ENCODE results near the gene SENP6. TPM values are rescaled to one million over a fixed set of nuclear protein-coding genes. Genes with fewer than 3 reads are reported as not detected.

Gene SENP6
- total RNA-seq, 1 donor from 2014 or later, result 159 TPM

DNA sequence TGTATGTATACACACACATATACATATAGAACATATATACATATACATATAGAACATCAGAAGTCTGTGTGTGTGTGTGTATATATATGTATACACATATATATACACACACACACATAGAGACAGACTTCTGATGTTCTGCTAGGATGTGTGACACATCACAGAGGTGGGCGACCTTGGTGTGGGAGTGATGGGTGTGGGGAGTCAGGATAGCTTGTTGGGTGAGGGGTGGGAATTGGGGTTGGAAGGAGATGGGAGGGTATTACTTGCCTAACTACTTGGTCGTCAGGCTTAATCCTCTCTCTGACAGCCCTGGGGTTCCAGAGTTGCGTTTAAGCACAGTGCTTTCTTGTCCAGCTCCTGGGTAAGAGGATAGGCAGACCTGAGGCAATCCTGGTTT, 155.6 kb downstream of the SENP6 start:
- H3K36me3 Mint-ChIP-seq, result peaks cover 5% of the 10 kb centered on the region
- peaks cover 31% of the 10 kb centered on the region for H3K4me1 Mint-ChIP-seq
- no peak overlapping the region for H3K4me3 Mint-ChIP-seq
- no peak overlapping the region for H3K27ac Mint-ChIP-seq
- H3K9me3 Mint-ChIP-seq, result no peaks in the 10 kb centered on the region
- TF ChIP-seq CTCF (IDR thresholded peaks at IDR 0.05; ENCODE audit: unreplicated experiment), result no peak
- DNase-seq (ENCODE audit: low spot score in 2 of 2, unreplicated experiment in 2 of 2), result no peak
- H3K27me3 Mint-ChIP-seq (ENCODE audit: low read depth), result no peaks in the 10 kb centered on the region

GRCh38 chr6:75758061-75758460, 156.4 kb downstream of the SENP6 start:
- no peaks in the 10 kb centered on the region for H3K9me3 Mint-ChIP-seq
- no peak for TF ChIP-seq CTCF (IDR thresholded peaks at IDR 0.05; ENCODE audit: unreplicated experiment)
- H3K4me3 Mint-ChIP-seq, result no peak overlapping the region

DNA sequence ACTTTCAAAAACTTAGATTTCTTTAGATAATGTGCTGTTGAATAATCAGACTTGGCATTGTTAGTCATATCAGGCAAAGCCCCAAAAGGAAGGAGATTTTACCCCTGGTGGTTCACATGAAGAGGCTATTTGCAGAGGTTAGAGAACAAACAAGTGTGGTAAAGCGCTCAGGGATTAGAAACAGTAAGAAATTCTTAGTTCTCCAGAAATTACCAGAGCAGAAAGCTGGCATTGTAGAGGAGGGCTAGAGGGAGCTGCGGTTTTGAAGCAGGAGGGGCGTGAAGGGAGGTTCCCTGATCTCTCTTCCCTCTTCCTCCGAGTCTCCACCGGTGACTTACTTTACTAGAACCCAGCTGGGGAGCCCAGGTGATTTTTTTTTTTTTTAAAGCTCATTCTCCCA, 157.5 kb downstream of the SENP6 start:
- H3K9me3 Mint-ChIP-seq, result no peaks in the 10 kb centered on the region
- H3K4me3 Mint-ChIP-seq, result no peak overlapping the region
- H3K36me3 Mint-ChIP-seq, result peaks cover 9% of the 10 kb centered on the region
- no peak overlapping the region for H3K27ac Mint-ChIP-seq
- TF ChIP-seq CTCF (IDR thresholded peaks at IDR 0.05; ENCODE audit: unreplicated experiment), result no peak
- H3K27me3 Mint-ChIP-seq (ENCODE audit: low read depth), result no peaks in the 10 kb centered on the region
- peaks cover 22% of the 10 kb centered on the region for H3K4me1 Mint-ChIP-seq
- no peak for DNase-seq (ENCODE audit: low spot score in 2 of 2, unreplicated experiment in 2 of 2)

More at GRCh38 chr6:75758061-75758460, 156.4 kb downstream of the SENP6 start:
- Mint-ChIP-seq H3K36me3 (peaks cover 5% of the 10 kb centered on the region), H3K4me1 (peaks cover 24% of the 10 kb centered on the region), H3K27me3 (ENCODE audit: low read depth) (no peaks in the 10 kb centered on the region), H3K27ac (no peak overlapping the region)
- DNase-seq (ENCODE audit: low spot score in 2 of 2, unreplicated experiment in 2 of 2), result no peak

GRCh38 chr6:75760320-75760719, 158.6 kb downstream of the SENP6 start:
- no peak overlapping the region for H3K4me3 Mint-ChIP-seq
- peaks cover 20% of the 10 kb centered on the region for H3K4me1 Mint-ChIP-seq
- TF ChIP-seq CTCF (IDR thresholded peaks at IDR 0.05; ENCODE audit: unreplicated experiment), result no peak
- DNase-seq (ENCODE audit: low spot score in 2 of 2, unreplicated experiment in 2 of 2), result no peak
- peaks cover 9% of the 10 kb centered on the region for H3K36me3 Mint-ChIP-seq
- no peaks in the 10 kb centered on the region for H3K9me3 Mint-ChIP-seq
- no peaks in the 10 kb centered on the region for H3K27me3 Mint-ChIP-seq (ENCODE audit: low read depth)
- peak overlapping the region; percentile 19 for H3K27ac Mint-ChIP-seq

- Mint-ChIP-seq H3K4me3 (no peak overlapping the region), H3K4me1 (peaks cover 20% of the 10 kb centered on the region), H3K27me3 (ENCODE audit: low read depth) (no peaks in the 10 kb centered on the region), H3K27ac (no peak overlapping the region), H3K9me3 (no peaks in the 10 kb centered on the region), H3K36me3 (peaks cover 9% of the 10 kb centered on the region)
- no peak for TF ChIP-seq CTCF (IDR thresholded peaks at IDR 0.05; ENCODE audit: unreplicated experiment)
- DNase-seq (ENCODE audit: low spot score in 2 of 2, unreplicated experiment in 2 of 2), result no peak
Measured at GRCh38 chr6:75761489-75761888, 159.8 kb downstream of the SENP6 start.

- Mint-ChIP-seq H3K36me3 (peaks cover 9% of the 10 kb centered on the region), H3K27me3 (ENCODE audit: low read depth) (no peaks in the 10 kb centered on the region), H3K9me3 (no peaks in the 10 kb centered on the region), H3K4me1 (peaks cover 20% of the 10 kb centered on the region), H3K4me3 (no peak overlapping the region), H3K27ac (no peak overlapping the region)
- no peak for TF ChIP-seq CTCF (IDR thresholded peaks at IDR 0.05; ENCODE audit: unreplicated experiment)
- DNase-seq (ENCODE audit: low spot score in 2 of 2, unreplicated experiment in 2 of 2), result no peak
Measured at GRCh38 chr6:75762063-75762462, 160.4 kb downstream of the SENP6 start.
